ENCODE data around the gene SLC35F3.

The SLC35F3 gene

GRCh38 chr1:234311414-234311813 lies 406.9 kb downstream of the SLC35F3 start:
- Histone ChIP-seq H3K9me2 (replicated peaks; ENCODE audit: insufficient read depth, low read length) (no peaks in the 10 kb centered on the region), H3F3A (ENCODE audit: insufficient read depth) (no peaks in the 10 kb centered on the region), H4K20me1 (ENCODE audit: low read depth, low read length) (no peaks in the 10 kb centered on the region), H3K27me3 (ENCODE audit: low read length) (no peaks in the 10 kb centered on the region), H3K9me3 (ENCODE audit: insufficient read depth, low read length) (no peaks in the 10 kb centered on the region), H3K9ac (ENCODE audit: low read length) (no peak overlapping the region), H3K36me3 (ENCODE audit: low read length) (no peaks in the 10 kb centered on the region), H3K27ac (ENCODE audit: low read depth, low read length) (no peak overlapping the region), H3K79me2 (ENCODE audit: insufficient read depth, low read length) (no peaks in the 10 kb centered on the region), H3K4me3 (ENCODE audit: insufficient read depth, low read length, poor library complexity, severe bottlenecking) (no peak overlapping the region), H2AFZ (ENCODE audit: low read depth, low read length, severe bottlenecking) (no peak overlapping the region), H3K4me2 (ENCODE audit: low read depth, low read length, poor library complexity, severe bottlenecking) (no peak overlapping the region)
- TF ChIP-seq CTCF (IDR thresholded peaks at IDR 0.05; ENCODE audit: insufficient read depth, low read length, poor library complexity, severe bottlenecking) (no peak), EZH2phosphoT487 (conservative IDR thresholded peaks at IDR 0.05; ENCODE audit: low read length) (no peak)

- Histone ChIP-seq H3K9me3 (ENCODE audit: insufficient read depth, low read length) (no peaks in the 10 kb centered on the region), H3K79me2 (ENCODE audit: insufficient read depth, low read length) (no peaks in the 10 kb centered on the region), H3K36me3 (ENCODE audit: low read length) (no peaks in the 10 kb centered on the region), H3K4me2 (ENCODE audit: low read depth, low read length, poor library complexity, severe bottlenecking) (no peak overlapping the region), H3K27ac (ENCODE audit: low read depth, low read length) (no peak overlapping the region), H2AFZ (ENCODE audit: low read depth, low read length, severe bottlenecking) (no peak overlapping the region), H3K9ac (ENCODE audit: low read length) (no peak overlapping the region), H3K4me3 (ENCODE audit: insufficient read depth, low read length, poor library complexity, severe bottlenecking) (no peak overlapping the region), H4K20me1 (ENCODE audit: low read depth, low read length) (no peaks in the 10 kb centered on the region), H3K9me2 (replicated peaks; ENCODE audit: insufficient read depth, low read length) (no peaks in the 10 kb centered on the region), H3K27me3 (ENCODE audit: low read length) (no peaks in the 10 kb centered on the region), H3F3A (ENCODE audit: insufficient read depth) (no peaks in the 10 kb centered on the region)
- TF ChIP-seq EZH2phosphoT487 (conservative IDR thresholded peaks at IDR 0.05; ENCODE audit: low read length) (no peak), CTCF (IDR thresholded peaks at IDR 0.05; ENCODE audit: insufficient read depth, low read length, poor library complexity, severe bottlenecking) (no peak)
These were observed 408.7 kb downstream of the SLC35F3 start for GRCh38 chr1:234313171-234313570.

GRCh38 chr1:234315091-234315541 lies 410.6 kb downstream of the SLC35F3 start:
- no peaks in the 10 kb centered on the region for H4K20me1 ChIP-seq (ENCODE audit: low read depth, low read length)
- H3F3A ChIP-seq (ENCODE audit: insufficient read depth) = no peaks in the 10 kb centered on the region
- no peak overlapping the region for H3K4me2 ChIP-seq (ENCODE audit: low read depth, low read length, poor library complexity, severe bottlenecking)
- TF ChIP-seq EZH2phosphoT487 (conservative IDR thresholded peaks at IDR 0.05; ENCODE audit: low read length) = no peak
- TF ChIP-seq CTCF (IDR thresholded peaks at IDR 0.05; ENCODE audit: insufficient read depth, low read length, poor library complexity, severe bottlenecking) = no peak
- H3K27me3 ChIP-seq (ENCODE audit: low read length) = no peaks in the 10 kb centered on the region
- H3K9me3 ChIP-seq (ENCODE audit: insufficient read depth, low read length) = no peaks in the 10 kb centered on the region
- H3K9me2 ChIP-seq (replicated peaks; ENCODE audit: insufficient read depth, low read length) = no peaks in the 10 kb centered on the region
- no peak overlapping the region for H3K9ac ChIP-seq (ENCODE audit: low read length)
- no peak overlapping the region for H2AFZ ChIP-seq (ENCODE audit: low read depth, low read length, severe bottlenecking)
- H3K36me3 ChIP-seq (ENCODE audit: low read length) = no peaks in the 10 kb centered on the region
- no peaks in the 10 kb centered on the region for H3K79me2 ChIP-seq (ENCODE audit: insufficient read depth, low read length)
- H3K4me3 ChIP-seq (ENCODE audit: insufficient read depth, low read length, poor library complexity, severe bottlenecking) = no peak overlapping the region
- no peak overlapping the region for H3K27ac ChIP-seq (ENCODE audit: low read depth, low read length)
